ENCODE measurements around the gene PROCR.

DNA sequence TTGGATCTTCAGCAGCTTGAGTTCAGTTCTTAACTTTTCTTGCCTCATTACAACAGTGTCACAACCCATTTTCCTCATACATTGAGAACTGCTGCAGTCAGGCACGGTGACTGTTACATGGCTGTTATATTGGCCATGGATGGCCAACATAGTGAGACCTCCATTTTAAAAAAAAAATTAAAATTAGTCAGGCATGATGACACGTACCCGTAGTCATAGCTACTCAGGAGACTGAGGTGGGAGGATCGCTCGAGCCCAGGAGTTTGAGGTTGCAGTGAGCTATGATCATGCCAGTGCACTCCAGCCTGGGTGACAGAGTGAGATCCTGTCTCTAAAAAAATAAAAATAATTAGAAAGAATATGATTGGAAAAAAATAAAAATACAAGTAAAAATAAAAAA is 44.7 kb downstream of the PROCR start:
- TF ChIP-seq, protein P1, sequence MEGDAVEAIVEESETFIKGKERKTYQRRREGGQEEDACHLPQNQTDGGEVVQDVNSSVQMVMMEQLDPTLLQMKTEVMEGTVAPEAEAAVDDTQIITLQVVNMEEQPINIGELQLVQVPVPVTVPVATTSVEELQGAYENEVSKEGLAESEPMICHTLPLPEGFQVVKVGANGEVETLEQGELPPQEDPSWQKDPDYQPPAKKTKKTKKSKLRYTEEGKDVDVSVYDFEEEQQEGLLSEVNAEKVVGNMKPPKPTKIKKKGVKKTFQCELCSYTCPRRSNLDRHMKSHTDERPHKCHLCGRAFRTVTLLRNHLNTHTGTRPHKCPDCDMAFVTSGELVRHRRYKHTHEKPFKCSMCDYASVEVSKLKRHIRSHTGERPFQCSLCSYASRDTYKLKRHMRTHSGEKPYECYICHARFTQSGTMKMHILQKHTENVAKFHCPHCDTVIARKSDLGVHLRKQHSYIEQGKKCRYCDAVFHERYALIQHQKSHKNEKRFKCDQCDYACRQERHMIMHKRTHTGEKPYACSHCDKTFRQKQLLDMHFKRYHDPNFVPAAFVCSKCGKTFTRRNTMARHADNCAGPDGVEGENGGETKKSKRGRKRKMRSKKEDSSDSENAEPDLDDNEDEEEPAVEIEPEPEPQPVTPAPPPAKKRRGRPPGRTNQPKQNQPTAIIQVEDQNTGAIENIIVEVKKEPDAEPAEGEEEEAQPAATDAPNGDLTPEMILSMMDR (IDR thresholded peaks at IDR 0.05) = no peak
- no peak for TF ChIP-seq POLR2A (IDR thresholded peaks at IDR 0.05)
